GM21390 (cell line): ENCODE data around the gene PCIF1.
"Not testable (repeated sequence)": the region's sequence is repeated elsewhere in the genome, so short reads cannot be mapped to it uniquely, and the experiment has no call there.

Experiments
- ATAC-seq: cut with Tn5 transposase; IDR thresholded peaks from one replicate; pipeline ENCODE4 v1.9.1; 2021; ENCODE audit not compliant: unreplicated experiment

The PCIF1 gene

GRCh38 chr20:45934586-45935415 is at the start of gene PCIF1:
Gene PCIF1, plus strand, starts transcription at chr20:45934683. Its CDS starts 4,317 bp downstream, at chr20:45939000.
- ATAC-seq: peak; percentile 80

- ATAC-seq: no peak
These were observed 47.7 kb upstream of the PCIF1 start for GRCh38 chr20:45886590-45887345.

- no peak for ATAC-seq
These were observed 47.2 kb upstream of the PCIF1 start, which contains the start of gene SPATA25 for GRCh38 chr20:45887346-45887715. Gene SPATA25, minus strand, starts transcription at chr20:45887622. Its CDS starts 32 bp downstream, at chr20:45887590.

- no peak for ATAC-seq
These were observed 45.8 kb upstream of the PCIF1 start for GRCh38 chr20:45888681-45889080.

GRCh38 chr20:45890077-45890984 is 44.2 kb upstream of the PCIF1 start:
- no peak for ATAC-seq

- peak; percentile 77 for ATAC-seq
These were observed 43.2 kb upstream of the PCIF1 start, which contains the start of the genes CTSA and NEURL2 for GRCh38 chr20:45890985-45891983. Gene CTSA, plus strand, starts transcription at chr20:45891335. Its CDS starts 234 bp downstream, at chr20:45891569. Gene NEURL2, minus strand, starts transcription at chr20:45891208. Its CDS starts 217 bp downstream, at chr20:45890991.

GRCh38 chr20:45892049-45892825 is 42.2 kb upstream of the PCIF1 start:
- no peak for ATAC-seq

- ATAC-seq: no peak
These were observed 41.5 kb upstream of the PCIF1 start for GRCh38 chr20:45892828-45893500.

- no peak for ATAC-seq
These were observed 40.7 kb upstream of the PCIF1 start for GRCh38 chr20:45893831-45894230.

GRCh38 chr20:45894797-45895196 is 39.7 kb upstream of the PCIF1 start:
- ATAC-seq: no peak

- no peak for ATAC-seq
These were observed 37.8 kb upstream of the PCIF1 start for GRCh38 chr20:45896641-45897161.

- ATAC-seq: no peak
These were observed 37.2 kb upstream of the PCIF1 start for GRCh38 chr20:45897289-45897688.

- ATAC-seq: no peak
These were observed 36.8 kb upstream of the PCIF1 start for GRCh38 chr20:45897692-45898091.

GRCh38 chr20:45898285-45898684 is 36.2 kb upstream of the PCIF1 start:
- no peak for ATAC-seq

- ATAC-seq: no peak
These were observed 35.2 kb upstream of the PCIF1 start for GRCh38 chr20:45899046-45899835.

- not testable (repeated sequence) for ATAC-seq
These were observed 33.2 kb upstream of the PCIF1 start for GRCh38 chr20:45901332-45901731.

GRCh38 chr20:45902199-45902701 is 32.2 kb upstream of the PCIF1 start:
- ATAC-seq: no peak
